Panc1 (cell line): ENCODE measurements around the gene VAPA. TPM values are rescaled to one million over a fixed set of nuclear protein-coding genes. Genes with fewer than 3 reads are reported as not detected.

Experiments used
- ATAC-seq: fragments of 200-7000 bp; cut with Tn5 transposase; 2 replicates; pipeline ENCODE4 v1.9.1; 2020; ENCODE audit warnings: mild to moderate bottlenecking, moderate library complexity
- BruUV-seq: library from RNA; stranded (reverse); fragments of 400-500 nt; replicated peaks from 2 replicates; lab custom pipeline; 2021; lab: Mats Ljungman, UMichigan
- CTCF ChIA-PET: fragments of 300-600 bp; sonication (Branson Sonifier 250); formaldehyde crosslinking; loops from one replicate; lab custom pipeline; 2022; ENCODE audit warnings: antibody characterized with exemption; lab: Charles Lee
- POLR2A ChIA-PET: fragments of 300-600 bp; sonication (Branson Sonifier 250); formaldehyde crosslinking; loops from one replicate; lab custom pipeline; 2022; ENCODE audit warnings: antibody characterized with exemption; lab: Charles Lee
- DNase-seq: peaks from one replicate; pipeline ENCODE4 v3.0.0-alpha.2; 2010; ENCODE audit warnings: low read depth, low spot score
- H3K27ac ChIP-seq: 2 replicates; pipeline ENCODE4 v1.5.1; 2011; ENCODE audit warnings: mild to moderate bottlenecking, low read length, inconsistent platforms
- H3K27me3 ChIP-seq: fragments of 200-500 bp; sonication (Bioruptor generic); 2 replicates; pipeline ENCODE4 v1.6.0; 2014; ENCODE audit warnings: low read length, inconsistent platforms; ENCODE audit not compliant: control insufficient read depth, insufficient read depth
- H3K36me3 ChIP-seq: fragments of 200-500 bp; sonication (Bioruptor generic); 2 replicates; pipeline ENCODE4 v1.5.1; 2014; ENCODE audit warnings: inconsistent platforms, mild to moderate bottlenecking, low read length, moderate library complexity; ENCODE audit not compliant: control insufficient read depth, insufficient read depth
- H3K4me1 ChIP-seq: 2 replicates; pipeline ENCODE4 v1.5.1; 2011; ENCODE audit warnings: inconsistent platforms, mild to moderate bottlenecking, low read length, moderate library complexity; ENCODE audit not compliant: control insufficient read depth, insufficient read depth
- H3K4me3 ChIP-seq, 2 experiments: 2 replicates each; pipeline ENCODE4 v1.5.1; 2011 to 2012; ENCODE audit warnings: low read depth in 2 of 2, low read length in 2 of 2, mild to moderate bottlenecking in 2 of 2, inconsistent platforms in 1 of 2, moderate library complexity in 1 of 2
- H3K9me3 ChIP-seq: fragments of 200-500 bp; sonication (Bioruptor generic); 2 replicates; pipeline ENCODE4 v1.5.1; 2014; ENCODE audit warnings: low read depth, mild to moderate bottlenecking, inconsistent platforms, low read length, moderate library complexity; ENCODE audit not compliant: control insufficient read depth, insufficient read depth
- CTCF ChIP-seq: fragments of 450-650 bp; IDR thresholded peaks from 2 replicates; pipeline ENCODE4 v1.5.1; 2017; ENCODE audit warnings: mild to moderate bottlenecking
- POLR2AphosphoS5 ChIP-seq: IDR thresholded peaks from 2 replicates; pipeline ENCODE4 v1.6.1; 2012; ENCODE audit warnings: mild to moderate bottlenecking, low read depth, low read length, moderate library complexity
- REST ChIP-seq, 2 experiments: IDR thresholded peaks; 2 replicates each; pipeline ENCODE4 v1.6.1; 2011 to 2012; ENCODE audit warnings: low read depth in 2 of 2, control low read depth in 1 of 2, low read length in 1 of 2, mild to moderate bottlenecking in 1 of 2, moderate library complexity in 1 of 2; ENCODE audit not compliant: insufficient read depth in 1 of 2
- SIN3A ChIP-seq: IDR thresholded peaks from 2 replicates; pipeline ENCODE4 v1.6.1; 2012; ENCODE audit warnings: low read depth, mild to moderate bottlenecking, low read length, moderate library complexity, borderline replicate concordance; ENCODE audit not compliant: insufficient read depth
- TCF7L2 ChIP-seq: IDR thresholded peaks from 2 replicates; pipeline ENCODE4 v1.6.1; 2011; ENCODE audit warnings: mild to moderate bottlenecking, low read depth, low read length, inconsistent platforms
- in situ Hi-C: cut with HindIII; loops from 2 replicates; pipeline ENCODE4 v1.10.0; 2016; ENCODE audit warnings: low sequenced_read_pairs, low pct_unique_long_range_greater_than_20kb
- intact Hi-C: fragments of 100-400 bp; cut with micrococcal nuclease; formaldehyde crosslinking; loops from one replicate; pipeline ENCODE4 v1.10.0; 2022; ENCODE audit not compliant: unreplicated experiment
- total RNA-seq: library from RNA; stranded (reverse); gene quantifications from one replicate; pipeline ENCODE4 v1.2.1, GENCODE V29; 2021; ENCODE audit not compliant: unreplicated experiment

Gene VAPA
- total RNA-seq, 1 experiment from 2014 or later: 228 TPM

- in situ Hi-C loops (no loop called here), intact Hi-C loops (loop anchor here (10.0 kb wide), 1 partner anchor 91 kb away; no protein-coding TSS in a partner anchor)
- peak overlapping the region; percentile 83 to 94 for H3K4me3 ChIP-seq
- no peak for TF ChIP-seq POLR2AphosphoS5
- no peak for TF ChIP-seq SIN3A
- no peak for TF ChIP-seq CTCF
- TF ChIP-seq REST (IDR thresholded peaks at IDR 0.05; ENCODE audit: insufficient read depth in 1 of 2, low read depth in 2 of 2, low read length in 1 of 2): no peak
- TF ChIP-seq TCF7L2: no peak
- H3K27me3 ChIP-seq: no peaks in the 10 kb centered on the region
- POLR2A ChIA-PET: no interaction called here
- H3K27ac ChIP-seq: peak overlapping the region; percentile 90
- CTCF ChIA-PET: no interaction called here
- DNase-seq: no peak
- TSS peak; percentile 73 for BruUV-seq
- no peaks in the 10 kb centered on the region for H3K9me3 ChIP-seq
- H3K36me3 ChIP-seq: no peaks in the 10 kb centered on the region; the same call in 1 of the 2 replicates
- peaks cover 48% of the 10 kb centered on the region for H3K4me1 ChIP-seq
- no peak for ATAC-seq
Measured at GRCh38 chr18:9916077-9916639, 2.3 kb downstream of the VAPA start.

- no peaks in the 10 kb centered on the region; the same call in 1 of the 2 replicates for H3K36me3 ChIP-seq
- in situ Hi-C loops: no loop called here
- ATAC-seq: no peak
- peaks cover 52% of the 10 kb centered on the region for H3K4me1 ChIP-seq
- TF ChIP-seq POLR2AphosphoS5 (no peak), SIN3A (no peak), TCF7L2 (no peak), CTCF (no peak), REST (IDR thresholded peaks at IDR 0.05; ENCODE audit: insufficient read depth in 1 of 2, low read depth in 2 of 2, low read length in 1 of 2) (no peak)
- DNase-seq: no peak
- H3K4me3 ChIP-seq: peak overlapping the region in 1 of 2 experiments; percentile 83; a peak in 2 of 4 replicates
- no TSS peak for BruUV-seq
- ChIA-PET POLR2A (no interaction called here), CTCF (no interaction called here)
- peak overlapping the region; percentile 90; the same call in 1 of the 2 replicates for H3K27ac ChIP-seq
- intact Hi-C loops: loop anchor here (10.0 kb wide), 1 partner anchor 92 kb away; no protein-coding TSS in a partner anchor
- no peaks in the 10 kb centered on the region for H3K9me3 ChIP-seq
- no peaks in the 10 kb centered on the region for H3K27me3 ChIP-seq
Measured at GRCh38 chr18:9916808-9917207, 3.0 kb downstream of the VAPA start.
